Activated naive CD4-positive, alpha-beta T cell treated with anti-CD3 and anti-CD28 coated beads, Interleukin-2, amount 10 ng/mL, durations not matched to agents 7 days and 5 days (primary cell): ENCODE measurements around the gene USB1.
A peak's percentile ranks its signal among the peaks of the same experiment; 100 is the strongest.

Source experiments
- CTCF ChIA-PET: fragments of 350-600 bp; sonication (Branson Sonifier 250); formaldehyde crosslinking; loops from one replicate; lab custom pipeline; 2021; ENCODE audit warnings: antibody characterized with exemption; lab: Charles Lee
- DNase-seq: peaks from one replicate; pipeline ENCODE4 v3.0.0-alpha.2; 2020
- H3K27ac Mint-ChIP-seq: one replicate; pipeline ENCODE4 v1.8.0; 2021; ENCODE audit warnings: mild to moderate bottlenecking, moderate library complexity, mixed read lengths
- H3K27me3 Mint-ChIP-seq: one replicate; pipeline ENCODE4 v1.8.0; 2021; ENCODE audit warnings: mild to moderate bottlenecking, mixed read lengths
- H3K36me3 Mint-ChIP-seq: one replicate; pipeline ENCODE4 v1.8.0; 2021; ENCODE audit warnings: mixed read lengths
- H3K4me1 Mint-ChIP-seq: one replicate; pipeline ENCODE4 v1.8.0; 2021; ENCODE audit warnings: mixed read lengths
- H3K4me3 Mint-ChIP-seq: one replicate; pipeline ENCODE4 v1.8.0; 2021; ENCODE audit warnings: mild to moderate bottlenecking, moderate library complexity, mixed read lengths
- H3K9me3 Mint-ChIP-seq: one replicate; pipeline ENCODE4 v1.8.0; 2021; ENCODE audit warnings: mixed read lengths

The USB1 gene

DNA sequence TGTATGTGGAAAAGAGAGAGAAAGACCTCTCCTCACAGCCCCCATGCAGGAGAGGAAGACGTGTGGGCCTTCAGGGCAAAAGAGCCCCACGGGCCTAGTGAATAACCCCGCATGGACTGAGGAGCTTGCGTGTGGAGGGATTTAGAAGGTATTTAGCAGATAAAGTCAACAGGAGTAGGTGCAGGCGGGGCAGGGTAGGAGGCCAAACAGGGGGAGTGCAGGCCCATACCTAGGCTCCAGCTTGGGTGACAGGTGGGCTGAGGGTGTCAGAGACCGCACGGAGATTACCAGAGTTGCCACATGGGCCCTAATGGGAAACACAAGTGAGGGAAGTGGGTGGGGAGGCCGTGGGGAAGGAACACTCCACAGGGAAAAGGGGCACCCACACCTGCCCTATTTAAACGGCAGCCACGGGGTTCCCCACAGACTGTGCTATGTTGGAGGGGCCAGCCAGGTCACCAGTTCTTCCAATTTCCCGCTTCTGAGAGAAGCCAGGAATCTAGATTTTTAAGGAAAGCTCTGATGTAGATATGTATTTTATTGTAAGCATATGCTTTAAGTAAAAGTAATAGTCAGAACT lies 22.1 kb upstream of the USB1 start:
- H3K4me1 Mint-ChIP-seq: peaks cover 3% of the 10 kb centered on the region
- CTCF ChIA-PET: no interaction called here
- peaks cover 16% of the 10 kb centered on the region for H3K27me3 Mint-ChIP-seq
- no peaks in the 10 kb centered on the region for H3K36me3 Mint-ChIP-seq
- H3K27ac Mint-ChIP-seq: no peak overlapping the region
- no peak overlapping the region for H3K4me3 Mint-ChIP-seq
- no peak for DNase-seq
- no peaks in the 10 kb centered on the region for H3K9me3 Mint-ChIP-seq

DNA sequence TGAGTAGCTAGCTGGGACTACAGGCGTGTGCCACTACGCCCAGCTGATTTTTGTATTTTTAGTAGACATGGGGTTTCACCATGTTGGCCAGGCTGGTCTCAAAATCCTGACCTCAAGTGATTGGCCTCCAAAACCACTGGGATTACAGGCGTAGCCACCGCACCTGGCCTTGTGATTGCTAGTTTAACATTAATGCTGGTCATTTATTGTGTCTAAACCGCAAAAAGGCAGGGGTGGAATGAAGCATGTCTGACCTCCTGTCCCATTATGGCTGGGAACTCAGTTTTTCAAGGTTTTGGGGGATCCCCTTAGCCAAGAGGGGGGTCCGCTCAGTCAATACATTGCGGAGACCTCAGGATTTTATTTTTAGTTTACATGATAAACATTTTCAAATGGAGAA lies 19.6 kb upstream of the USB1 start:
- Mint-ChIP-seq H3K27me3 (peaks cover 31% of the 10 kb centered on the region), H3K4me1 (peaks cover 18% of the 10 kb centered on the region), H3K36me3 (no peaks in the 10 kb centered on the region), H3K9me3 (no peaks in the 10 kb centered on the region), H3K4me3 (no peak overlapping the region), H3K27ac (no peak overlapping the region)
- CTCF ChIA-PET: no interaction called here
- no peak for DNase-seq

DNA sequence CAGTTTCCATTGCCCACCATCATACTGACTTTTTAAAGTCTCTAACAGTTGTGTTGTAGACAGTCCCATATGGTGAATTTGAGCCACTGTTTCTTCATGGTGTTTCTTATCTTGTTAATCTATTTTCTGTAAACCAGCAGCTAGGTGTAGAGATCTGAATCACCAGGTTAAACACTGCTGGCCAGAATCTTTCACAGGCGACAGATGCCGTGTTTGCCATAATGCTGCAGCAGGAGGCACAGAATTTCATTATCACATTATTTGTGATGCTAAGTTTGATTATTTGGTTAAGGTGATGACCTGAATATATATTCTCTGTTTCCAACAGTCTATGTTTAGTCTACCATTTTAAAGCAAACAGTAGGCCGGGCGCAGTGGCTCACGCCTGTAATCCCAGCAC lies 18.8 kb upstream of the USB1 start:
- DNase-seq: no peak
- Mint-ChIP-seq H3K36me3 (no peaks in the 10 kb centered on the region), H3K27ac (no peak overlapping the region), H3K4me1 (peaks cover 18% of the 10 kb centered on the region), H3K9me3 (no peaks in the 10 kb centered on the region), H3K27me3 (peaks cover 38% of the 10 kb centered on the region), H3K4me3 (no peak overlapping the region)
- CTCF ChIA-PET: no interaction called here

GRCh38 chr16:57984443-57985203 lies 16.6 kb upstream of the USB1 start:
- CTCF ChIA-PET: interaction anchor here (1.3 kb wide), 1 partner anchor 9 kb away, joined by 3 read pairs; no protein-coding TSS in a partner anchor
- Mint-ChIP-seq H3K9me3 (no peaks in the 10 kb centered on the region), H3K36me3 (no peaks in the 10 kb centered on the region), H3K27me3 (peaks cover 42% of the 10 kb centered on the region), H3K4me1 (peaks cover 18% of the 10 kb centered on the region), H3K4me3 (peak overlapping the region; percentile 82), H3K27ac (no peak overlapping the region)
- DNase-seq: peak; percentile 95

DNA sequence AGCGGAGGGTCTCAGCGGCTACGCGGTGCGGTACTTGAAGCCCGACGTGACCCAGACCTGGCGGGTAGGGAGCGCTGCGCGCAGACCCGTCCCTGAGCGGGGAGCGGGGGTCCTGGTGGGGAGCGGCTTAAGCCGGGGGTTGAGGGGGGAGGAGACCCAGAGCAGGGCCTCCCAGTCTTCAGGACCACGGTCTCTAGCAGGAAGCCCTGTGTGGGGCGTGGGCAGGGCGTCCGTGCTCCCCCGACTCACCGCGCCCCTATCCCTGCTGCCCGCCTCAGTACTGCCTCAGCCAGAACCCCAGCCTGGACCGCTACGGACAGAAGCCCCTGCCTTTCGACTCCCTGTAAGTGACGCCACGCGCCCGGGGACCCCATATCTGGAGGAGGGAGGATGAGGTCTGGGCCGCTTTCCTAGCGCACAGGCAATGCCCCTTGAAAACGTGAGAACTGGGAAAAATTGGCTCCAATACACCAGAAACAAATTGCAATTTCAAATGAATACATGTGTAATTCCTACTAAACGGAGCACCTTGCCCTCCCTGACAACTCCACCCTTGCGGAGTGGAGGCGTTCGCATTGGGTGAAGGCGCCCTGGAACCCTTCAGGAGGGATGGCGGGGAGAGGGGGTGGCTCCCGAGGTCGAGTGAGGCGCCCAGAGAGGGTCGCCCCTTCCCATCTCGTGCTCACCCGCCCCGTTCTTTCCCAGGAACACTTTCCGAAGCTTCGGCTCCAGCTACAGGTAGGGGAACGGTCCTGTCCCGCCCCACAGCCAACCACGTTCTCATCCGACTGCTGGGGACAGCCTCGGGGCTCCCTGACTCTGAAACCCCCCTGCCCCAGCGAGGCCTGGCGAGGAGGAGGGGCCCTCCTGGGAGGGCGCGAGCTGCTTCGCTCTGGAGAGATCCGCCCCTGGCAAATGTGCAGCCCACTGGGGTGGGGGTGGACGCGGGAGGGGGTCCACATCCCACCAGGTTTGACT lies 15.7 kb upstream of the USB1 start:
- Mint-ChIP-seq H3K27me3 (peaks cover 42% of the 10 kb centered on the region), H3K9me3 (no peaks in the 10 kb centered on the region), H3K36me3 (no peaks in the 10 kb centered on the region), H3K27ac (no peak overlapping the region), H3K4me3 (peak overlapping the region; percentile 82), H3K4me1 (peaks cover 18% of the 10 kb centered on the region)
- CTCF ChIA-PET: no interaction called here
- no peak for DNase-seq

DNA sequence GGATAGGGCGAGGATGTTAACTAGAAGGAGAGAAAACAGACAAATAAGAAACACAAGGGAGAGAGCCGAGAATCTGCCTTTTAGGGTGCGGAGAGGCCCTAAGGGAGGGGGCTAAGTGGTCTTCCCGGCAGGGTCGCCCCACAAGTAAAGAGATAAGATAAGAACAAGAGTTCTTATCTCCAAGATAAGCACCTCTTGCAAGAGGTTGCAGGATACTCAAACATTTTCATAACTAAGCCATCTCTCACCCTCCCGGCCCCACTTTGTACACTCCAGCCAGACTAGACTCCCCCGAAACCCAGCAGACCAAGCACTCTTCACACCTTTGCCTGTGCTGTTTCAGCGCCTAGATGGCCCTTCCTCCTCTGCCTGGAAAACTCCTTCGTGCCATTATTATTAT lies 15.0 kb upstream of the USB1 start:
- no peaks in the 10 kb centered on the region for H3K36me3 Mint-ChIP-seq
- CTCF ChIA-PET: no interaction called here
- H3K27ac Mint-ChIP-seq: no peak overlapping the region
- no peak overlapping the region for H3K4me3 Mint-ChIP-seq
- H3K27me3 Mint-ChIP-seq: peaks cover 42% of the 10 kb centered on the region
- no peaks in the 10 kb centered on the region for H3K9me3 Mint-ChIP-seq
- no peak for DNase-seq
- H3K4me1 Mint-ChIP-seq: peaks cover 18% of the 10 kb centered on the region

DNA sequence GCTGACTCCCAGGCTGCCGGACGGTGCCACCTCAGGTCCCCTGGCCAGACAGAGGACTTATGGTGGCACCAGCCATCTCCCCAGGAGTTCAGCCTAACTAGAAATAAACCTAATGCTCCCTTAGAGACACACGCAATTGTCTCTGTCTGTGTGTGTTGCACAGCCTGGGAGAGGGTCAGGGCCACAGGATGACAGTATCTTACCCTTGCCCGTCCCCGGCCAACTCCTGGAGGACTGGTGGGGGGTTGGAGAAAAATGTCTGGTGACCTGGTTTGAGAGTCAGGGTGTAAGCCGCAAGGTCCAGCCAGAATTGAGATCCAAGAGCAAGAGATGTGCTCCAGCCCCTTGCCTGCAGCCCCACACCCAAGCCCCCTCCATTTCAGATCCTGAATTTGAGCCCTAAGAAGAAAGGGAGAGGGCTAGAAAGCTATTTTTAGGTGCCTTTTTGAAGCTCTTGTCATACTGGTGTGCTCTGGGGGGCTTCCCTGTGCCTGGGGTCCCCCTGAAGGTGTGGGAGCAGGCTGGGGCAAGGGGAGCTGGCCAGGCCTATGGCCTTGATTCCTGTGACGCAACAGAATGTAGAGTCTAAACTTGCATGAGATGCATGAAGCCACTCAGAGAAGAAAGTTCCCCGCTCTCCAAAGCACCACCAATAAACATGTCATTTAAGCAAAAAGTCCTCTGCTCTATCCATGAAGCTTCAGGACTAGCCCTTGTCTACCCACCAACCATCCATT lies 13.6 kb upstream of the USB1 start:
- H3K27ac Mint-ChIP-seq: no peak overlapping the region
- CTCF ChIA-PET: no interaction called here
- peaks cover 18% of the 10 kb centered on the region for H3K4me1 Mint-ChIP-seq
- no peaks in the 10 kb centered on the region for H3K9me3 Mint-ChIP-seq
- DNase-seq: no peak
- peaks cover 42% of the 10 kb centered on the region for H3K27me3 Mint-ChIP-seq
- H3K4me3 Mint-ChIP-seq: no peak overlapping the region
- H3K36me3 Mint-ChIP-seq: no peaks in the 10 kb centered on the region

- Mint-ChIP-seq H3K4me1 (peaks cover 17% of the 10 kb centered on the region), H3K9me3 (no peaks in the 10 kb centered on the region), H3K27ac (no peak overlapping the region), H3K36me3 (no peaks in the 10 kb centered on the region), H3K4me3 (no peak overlapping the region), H3K27me3 (peaks cover 37% of the 10 kb centered on the region)
- CTCF ChIA-PET: no interaction called here
- no peak for DNase-seq
Measured at GRCh38 chr16:57988929-57989328, 12.3 kb upstream of the USB1 start.

GRCh38 chr16:57991551-57992059 lies 9.6 kb upstream of the USB1 start:
- no peak for DNase-seq
- no peak overlapping the region for H3K4me3 Mint-ChIP-seq
- H3K4me1 Mint-ChIP-seq: peaks cover 20% of the 10 kb centered on the region
- CTCF ChIA-PET: no interaction called here
- H3K36me3 Mint-ChIP-seq: peaks cover 16% of the 10 kb centered on the region
- H3K27me3 Mint-ChIP-seq: peaks cover 11% of the 10 kb centered on the region
- no peaks in the 10 kb centered on the region for H3K9me3 Mint-ChIP-seq
- H3K27ac Mint-ChIP-seq: no peak overlapping the region

DNA sequence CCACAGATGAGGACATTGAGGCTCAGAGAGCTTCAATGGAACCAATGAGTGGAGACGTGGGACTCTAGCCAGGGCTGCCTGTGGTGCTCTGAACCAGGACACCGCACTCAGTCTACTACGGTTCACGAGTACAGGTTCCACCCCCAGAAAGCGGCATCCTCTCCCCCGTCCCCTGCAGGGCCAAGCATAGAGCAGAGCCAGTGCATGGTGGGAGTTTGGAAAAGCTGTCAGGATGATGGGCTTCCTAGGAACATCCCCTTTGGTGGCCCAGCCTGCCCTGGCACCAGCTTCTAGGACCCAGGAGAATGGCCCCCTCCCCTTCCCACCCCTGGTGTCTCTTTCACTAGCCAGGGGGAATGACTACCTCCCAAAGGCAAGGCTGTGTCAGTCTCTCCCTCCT lies 9.1 kb upstream of the USB1 start:
- CTCF ChIA-PET: no interaction called here
- Mint-ChIP-seq H3K27ac (no peak overlapping the region), H3K36me3 (peaks cover 18% of the 10 kb centered on the region), H3K4me3 (no peak overlapping the region), H3K9me3 (no peaks in the 10 kb centered on the region), H3K4me1 (peaks cover 21% of the 10 kb centered on the region), H3K27me3 (peaks cover 7% of the 10 kb centered on the region)
- no peak for DNase-seq

GRCh38 chr16:57993438-57993837 lies 7.8 kb upstream of the USB1 start:
- Mint-ChIP-seq H3K9me3 (no peaks in the 10 kb centered on the region), H3K4me3 (no peak overlapping the region), H3K27ac (no peak overlapping the region), H3K4me1 (peaks cover 34% of the 10 kb centered on the region), H3K27me3 (no peaks in the 10 kb centered on the region), H3K36me3 (peaks cover 30% of the 10 kb centered on the region)
- DNase-seq: no peak
- CTCF ChIA-PET: no interaction called here

GRCh38 chr16:57993897-57994296 lies 7.3 kb upstream of the USB1 start:
- Mint-ChIP-seq H3K27me3 (no peaks in the 10 kb centered on the region), H3K4me3 (no peak overlapping the region), H3K9me3 (no peaks in the 10 kb centered on the region), H3K36me3 (peaks cover 31% of the 10 kb centered on the region), H3K27ac (no peak overlapping the region), H3K4me1 (peaks cover 39% of the 10 kb centered on the region)
- CTCF ChIA-PET: interaction anchor here (0.9 kb wide), 1 partner anchor 10 kb away, joined by 3 read pairs; no protein-coding TSS in a partner anchor
- no peak for DNase-seq

GRCh38 chr16:57994361-57994760 lies 6.8 kb upstream of the USB1 start:
- no peak for DNase-seq
- Mint-ChIP-seq H3K9me3 (no peaks in the 10 kb centered on the region), H3K27me3 (no peaks in the 10 kb centered on the region), H3K4me3 (no peak overlapping the region), H3K4me1 (peaks cover 44% of the 10 kb centered on the region), H3K36me3 (peaks cover 31% of the 10 kb centered on the region), H3K27ac (no peak overlapping the region)
- CTCF ChIA-PET: interaction anchor here (0.9 kb wide), 1 partner anchor 11 kb away, joined by 3 read pairs; no protein-coding TSS in a partner anchor
